ENCODE results near the gene NR4A2. TPM values are rescaled to one million over a fixed set of nuclear protein-coding genes. Genes with fewer than 3 reads are reported as not detected.

NR4A2 gene
- total and polyA plus RNA-seq, 4 donors: 3.7 to 7.9 (median 5.6) TPM

GRCh38 chr2:156331572-156332283 lies 793 bp downstream of the NR4A2 start:
- H3K4me1 ChIP-seq (ENCODE audit: control insufficient read depth in 5 of 5, insufficient read depth in 5 of 5, low read length in 5 of 5): peaks cover 3 to 44% (median 10%) of the 10 kb centered on the region in 5 donors
- WGBS, 2 donors: 0 to 2% methylated on average over 18 of the region's 18 CpGs
- no peaks in the 10 kb centered on the region for H3K9me3 ChIP-seq (ENCODE audit: control insufficient read depth in 4 of 4, insufficient read depth in 3 of 4, low read length in 3 of 4)
- peak overlapping the region; percentile 77 for H3K4me3 ChIP-seq
- ATAC-seq (ENCODE audit: insufficient read depth, low FRiP score): peak; percentile 13
- DNase-seq: peak; percentile 86 to 90 (median 86)
- peak overlapping the region; percentile 41 to 81 for H3K9ac ChIP-seq (ENCODE audit: insufficient read depth in 1 of 2, low read length in 2 of 2)
- TF ChIP-seq CTCF (IDR thresholded peaks at IDR 0.05; ENCODE audit: control extremely low read depth, extremely low read depth): no peak
- peaks cover 0 to 15% (median 0%) of the 10 kb centered on the region in 4 donors for H3K36me3 ChIP-seq (ENCODE audit: control insufficient read depth in 4 of 4, insufficient read depth in 4 of 4, low read length in 4 of 4)
- H3K27me3 ChIP-seq (ENCODE audit: control insufficient read depth in 3 of 3, insufficient read depth in 3 of 3, low read length in 2 of 3): peaks cover 0 to 58% (median 53%) of the 10 kb centered on the region in 3 donors
- H3K27ac ChIP-seq (ENCODE audit: low read depth in 1 of 2, low read length in 1 of 2): peak overlapping the region; percentile 76 to 100

- peaks cover 3 to 40% (median 9%) of the 10 kb centered on the region in 5 donors for H3K4me1 ChIP-seq (ENCODE audit: control insufficient read depth in 5 of 5, insufficient read depth in 5 of 5, low read length in 5 of 5)
- H3K36me3 ChIP-seq (ENCODE audit: control insufficient read depth in 4 of 4, insufficient read depth in 4 of 4, low read length in 4 of 4): peaks cover 0 to 20% (median 2%) of the 10 kb centered on the region in 4 donors
- peak in 1 of 3 donors; percentile 44 for DNase-seq
- H3K9me3 ChIP-seq (ENCODE audit: control insufficient read depth in 4 of 4, insufficient read depth in 3 of 4, low read length in 3 of 4): peaks cover 0 to 3% (median 0%) of the 10 kb centered on the region in 4 donors
- H3K27ac ChIP-seq (ENCODE audit: low read depth in 1 of 2, low read length in 1 of 2): no peak overlapping the region
- no peak for ATAC-seq (ENCODE audit: insufficient read depth, low FRiP score)
- WGBS, 2 donors: 35 to 64% methylated on average over 23 of the region's 23 CpGs
- H3K27me3 ChIP-seq (ENCODE audit: control insufficient read depth in 3 of 3, insufficient read depth in 3 of 3, low read length in 2 of 3): peaks cover 0 to 74% (median 69%) of the 10 kb centered on the region in 3 donors
- no peak overlapping the region for H3K9ac ChIP-seq (ENCODE audit: insufficient read depth in 1 of 2, low read length in 2 of 2)
- TF ChIP-seq CTCF (IDR thresholded peaks at IDR 0.05; ENCODE audit: control extremely low read depth, extremely low read depth): no peak
- peak overlapping the region; percentile 12 for H3K4me3 ChIP-seq
Measured at GRCh38 chr2:156329927-156330726, 2.4 kb downstream of the NR4A2 start.

GRCh38 chr2:156329031-156329926 lies 3.2 kb downstream of the NR4A2 start:
- H3K27me3 ChIP-seq (ENCODE audit: control insufficient read depth in 3 of 3, insufficient read depth in 3 of 3, low read length in 2 of 3): peaks cover 0 to 81% (median 77%) of the 10 kb centered on the region in 3 donors
- peaks cover 3 to 35% (median 9%) of the 10 kb centered on the region in 5 donors for H3K4me1 ChIP-seq (ENCODE audit: control insufficient read depth in 5 of 5, insufficient read depth in 5 of 5, low read length in 5 of 5)
- H3K9me3 ChIP-seq (ENCODE audit: control insufficient read depth in 4 of 4, insufficient read depth in 3 of 4, low read length in 3 of 4): peaks cover 0 to 3% (median 0%) of the 10 kb centered on the region in 4 donors
- no peak overlapping the region for H3K9ac ChIP-seq (ENCODE audit: insufficient read depth in 1 of 2, low read length in 2 of 2)
- WGBS, 2 donors: 17 to 50% methylated on average over 63 to 64 of the region's 64 CpGs
- H3K36me3 ChIP-seq (ENCODE audit: control insufficient read depth in 4 of 4, insufficient read depth in 4 of 4, low read length in 4 of 4): peaks cover 0 to 20% (median 2%) of the 10 kb centered on the region in 4 donors
- DNase-seq (peak in 1 of 3 donors; percentile 18), ATAC-seq (ENCODE audit: insufficient read depth, low FRiP score) (no peak)
- H3K4me3 ChIP-seq: no peak overlapping the region
- no peak overlapping the region for H3K27ac ChIP-seq (ENCODE audit: low read depth in 1 of 2, low read length in 1 of 2)
- TF ChIP-seq CTCF (IDR thresholded peaks at IDR 0.05; ENCODE audit: control extremely low read depth, extremely low read depth): no peak
